GM21825 (cell line): ENCODE measurements around the gene CTAG1B.
"Not testable (repeated sequence)": the region's sequence is repeated elsewhere in the genome, so short reads cannot be mapped to it uniquely, and the experiment has no call there.

Experiments
- ATAC-seq: cut with Tn5 transposase; IDR thresholded peaks from one replicate; pipeline ENCODE4 v1.9.1; 2021; ENCODE audit warnings: mild to moderate bottlenecking, moderate library complexity; ENCODE audit not compliant: unreplicated experiment

Gene CTAG1B

DNA sequence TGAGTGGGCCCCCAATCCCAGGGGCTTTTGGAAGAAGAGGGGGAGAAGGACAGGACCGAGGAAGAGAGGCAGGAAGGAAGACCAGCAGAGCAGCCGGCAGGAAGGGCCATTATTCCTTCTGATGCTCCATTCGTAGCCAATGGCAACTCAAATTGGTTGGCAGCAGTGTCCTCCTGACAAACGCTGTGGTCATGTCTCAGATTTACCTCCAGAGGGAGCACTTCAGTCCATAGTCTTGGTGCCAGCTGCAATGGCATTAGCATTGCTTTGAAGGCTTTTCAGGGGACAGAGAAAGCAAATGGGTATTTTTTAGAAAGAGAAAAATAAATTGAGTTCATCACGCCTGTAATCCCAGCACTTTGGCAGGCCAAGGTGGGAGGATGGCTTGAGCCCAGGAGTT is 9.9 kb upstream of the CTAG1B start:
- not testable (repeated sequence) for ATAC-seq

DNA sequence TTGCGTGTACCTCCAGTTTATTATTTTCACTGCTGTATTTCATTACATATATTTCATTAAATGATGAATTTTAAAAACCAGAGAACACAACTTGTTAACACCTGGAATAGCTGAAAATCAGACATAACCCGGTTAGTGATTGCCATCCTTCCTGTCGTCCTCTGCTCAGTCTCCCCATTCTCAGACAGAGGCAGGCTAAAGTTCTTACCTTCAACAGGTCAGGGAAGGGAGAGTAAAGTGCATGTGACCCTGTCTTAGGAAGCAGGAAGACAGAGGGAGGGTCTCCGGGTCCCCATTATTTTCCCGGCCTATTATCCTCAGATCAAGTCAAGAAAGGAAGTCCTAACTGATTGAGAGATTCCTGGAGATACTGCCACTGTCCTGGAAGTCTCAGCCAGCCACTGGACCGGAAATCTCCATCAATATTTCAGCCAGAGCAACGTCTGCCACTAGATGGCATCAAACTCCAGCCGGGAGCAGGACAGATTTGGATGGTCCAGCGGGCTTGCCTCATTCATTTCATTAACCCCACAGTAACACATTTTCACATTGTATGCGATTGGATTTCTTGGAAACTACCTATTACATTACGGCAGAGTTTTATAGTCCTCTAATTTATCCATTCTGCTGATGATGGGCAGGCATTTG is 1.8 kb upstream of the CTAG1B start:
- not testable (repeated sequence) for ATAC-seq

DNA sequence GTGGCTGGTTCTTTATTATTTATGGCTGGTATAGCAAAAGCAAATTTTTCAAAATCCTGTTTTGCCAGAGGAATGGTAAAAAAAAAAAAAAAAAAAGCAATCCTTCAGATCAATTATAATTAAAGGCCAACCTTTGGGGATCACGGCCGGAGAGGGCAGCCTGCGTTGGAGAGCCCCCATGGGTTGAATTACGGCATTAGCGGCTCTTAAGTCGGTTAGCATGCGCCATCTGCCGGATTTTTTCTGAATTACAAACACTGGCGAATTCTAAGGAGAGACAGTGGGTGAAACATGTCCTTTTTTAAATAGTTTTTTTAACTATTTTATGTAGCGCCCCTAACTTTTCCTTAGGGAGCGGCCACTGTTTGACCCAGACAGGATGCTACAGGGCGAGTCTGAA is 5.5 kb downstream of the CTAG1B start:
- ATAC-seq: not testable (repeated sequence)

DNA sequence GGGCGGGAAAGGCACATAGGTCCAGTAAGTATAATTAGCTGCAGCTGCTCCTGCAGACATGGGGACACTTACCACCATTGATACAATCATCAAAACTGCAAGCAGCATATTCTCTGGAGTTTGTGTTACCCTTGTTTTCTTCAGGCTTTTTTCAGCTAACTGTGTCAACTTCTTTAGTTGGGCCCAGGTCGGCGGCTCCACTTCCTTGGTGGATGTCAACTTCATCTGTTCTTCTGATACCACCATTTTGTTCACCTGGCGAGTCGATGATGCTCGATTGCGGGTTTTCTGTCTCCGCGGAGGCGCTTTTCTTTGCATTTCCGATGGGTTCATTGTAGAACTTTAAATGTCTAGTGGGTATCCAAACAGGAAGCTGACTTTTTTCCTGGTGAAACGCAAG is 7.9 kb downstream of the CTAG1B start:
- not testable (repeated sequence) for ATAC-seq

DNA sequence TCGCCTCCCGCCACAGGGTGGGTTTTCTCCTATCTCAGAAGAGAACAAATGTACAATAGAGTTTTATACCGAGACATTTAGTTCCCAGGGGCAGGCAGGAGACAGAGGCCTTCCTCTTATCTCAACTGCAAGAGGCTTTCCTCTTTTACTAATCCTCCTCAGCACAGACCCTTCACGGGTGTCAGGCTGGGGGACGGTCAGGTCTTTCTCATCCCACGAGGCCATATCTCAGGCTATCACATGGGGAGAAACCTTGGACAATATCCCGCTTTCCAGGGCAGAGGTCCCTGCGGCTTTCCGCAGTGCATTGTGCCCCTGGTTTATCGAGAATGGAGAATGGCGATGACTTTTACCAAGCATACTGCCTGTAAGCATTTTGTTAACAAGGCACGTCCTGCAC is 10.3 kb downstream of the CTAG1B start:
- ATAC-seq: not testable (repeated sequence)

DNA sequence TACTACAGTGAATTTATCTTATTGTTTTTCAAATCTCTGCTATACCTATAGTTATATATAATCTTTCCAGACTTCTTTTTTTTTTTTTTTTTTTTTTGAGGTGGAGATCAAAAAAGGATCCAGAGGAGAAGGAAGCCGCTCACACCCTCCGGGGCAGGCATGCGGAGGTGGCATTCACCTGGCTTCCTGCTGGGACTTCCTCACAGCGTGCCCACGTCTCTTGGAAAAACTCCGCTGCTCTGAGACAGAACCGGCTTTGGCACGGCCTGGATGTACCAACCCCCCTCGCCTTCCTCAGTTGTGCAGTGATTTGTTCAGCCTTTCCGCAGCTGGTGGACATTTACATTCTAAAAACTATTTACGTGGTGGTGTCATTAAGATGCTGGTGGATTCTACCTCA is 11.1 kb downstream of the CTAG1B start:
- not testable (repeated sequence) for ATAC-seq

DNA sequence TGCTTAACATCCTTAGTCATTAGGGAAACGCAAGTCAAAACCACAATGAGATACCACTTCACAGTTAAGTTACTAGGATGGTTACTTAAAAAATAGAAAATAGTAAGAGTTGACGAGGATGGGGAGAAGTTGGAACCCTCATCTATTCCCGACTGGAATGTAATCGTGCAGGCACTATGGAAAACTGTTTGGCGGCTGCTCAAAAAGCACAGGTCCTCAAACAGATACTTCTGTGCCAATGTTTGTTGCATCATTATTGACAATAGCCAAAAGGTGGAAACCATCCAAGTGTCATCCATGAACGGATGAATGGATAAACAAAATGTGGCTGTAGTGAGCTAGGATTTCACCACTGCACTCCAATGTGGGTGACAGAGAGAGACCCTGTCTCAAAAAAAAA is 11.7 kb downstream of the CTAG1B start:
- no peak for ATAC-seq

DNA sequence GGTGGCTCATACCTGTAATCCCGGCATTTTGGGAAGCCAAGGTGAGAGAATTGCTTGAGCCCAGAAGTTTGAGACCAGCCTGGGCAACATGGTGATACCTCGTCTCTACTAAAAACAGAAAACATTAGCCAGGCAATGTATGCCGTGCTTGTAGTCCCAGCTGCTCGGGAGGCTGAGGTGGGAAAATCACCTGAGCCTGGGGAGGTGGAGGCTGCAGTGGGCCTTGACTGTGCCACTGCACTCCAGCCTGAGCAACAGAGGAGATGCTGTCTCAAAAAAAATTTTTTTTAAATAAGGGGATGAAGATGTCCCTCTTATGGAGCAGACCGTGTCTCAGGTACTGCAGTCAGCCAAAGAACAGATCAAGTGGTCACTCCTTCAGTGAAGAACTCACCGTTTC is 13.5 kb downstream of the CTAG1B start:
- no peak for ATAC-seq

DNA sequence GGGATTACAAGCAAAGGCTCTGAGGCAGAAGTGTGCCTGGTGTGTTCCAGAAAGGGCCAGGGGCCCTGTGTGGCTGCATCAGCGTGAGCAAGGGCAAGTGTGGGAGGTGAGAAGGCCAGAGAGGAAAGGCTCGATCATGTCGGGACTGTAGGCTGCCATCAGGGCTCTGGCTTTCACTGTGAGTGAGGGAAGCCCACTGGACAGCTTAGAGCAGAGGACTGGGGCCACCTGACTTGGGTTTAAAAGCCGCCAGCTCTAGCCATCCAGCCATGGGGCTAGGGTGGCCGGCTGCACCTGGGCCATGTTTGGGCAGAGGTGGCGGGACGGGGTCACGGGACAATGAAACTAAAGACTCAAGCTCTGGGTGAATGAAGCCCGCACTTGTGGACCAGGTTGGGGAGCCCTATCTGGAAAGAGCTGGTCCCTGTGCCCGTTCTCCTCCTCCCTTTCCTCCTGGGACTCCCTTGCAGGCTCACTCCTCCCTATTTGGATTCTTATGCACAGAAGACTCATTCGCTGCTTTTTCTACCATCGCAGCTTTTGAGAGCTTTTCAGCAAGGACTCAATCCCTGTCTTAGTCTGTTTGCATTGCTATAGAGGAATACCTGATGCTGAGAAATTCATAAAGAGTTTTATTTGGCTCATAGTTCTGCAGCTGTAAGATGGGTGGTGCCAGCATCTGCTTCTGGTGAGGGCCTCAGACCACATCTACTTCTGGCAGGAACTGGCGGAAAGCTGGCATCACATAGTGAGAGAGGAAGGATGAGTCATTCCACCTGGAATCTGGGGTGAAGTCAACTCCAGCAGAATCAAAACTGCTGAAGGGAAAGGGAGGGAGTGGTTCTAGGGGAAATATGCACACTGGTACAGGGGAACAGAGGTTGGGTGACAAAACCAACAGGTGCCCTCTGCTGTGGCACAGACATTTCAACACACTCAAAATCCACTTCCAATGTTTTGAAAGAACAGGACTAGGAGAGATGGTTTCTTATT is 15.3 kb downstream of the CTAG1B start:
- ATAC-seq: no peak

DNA sequence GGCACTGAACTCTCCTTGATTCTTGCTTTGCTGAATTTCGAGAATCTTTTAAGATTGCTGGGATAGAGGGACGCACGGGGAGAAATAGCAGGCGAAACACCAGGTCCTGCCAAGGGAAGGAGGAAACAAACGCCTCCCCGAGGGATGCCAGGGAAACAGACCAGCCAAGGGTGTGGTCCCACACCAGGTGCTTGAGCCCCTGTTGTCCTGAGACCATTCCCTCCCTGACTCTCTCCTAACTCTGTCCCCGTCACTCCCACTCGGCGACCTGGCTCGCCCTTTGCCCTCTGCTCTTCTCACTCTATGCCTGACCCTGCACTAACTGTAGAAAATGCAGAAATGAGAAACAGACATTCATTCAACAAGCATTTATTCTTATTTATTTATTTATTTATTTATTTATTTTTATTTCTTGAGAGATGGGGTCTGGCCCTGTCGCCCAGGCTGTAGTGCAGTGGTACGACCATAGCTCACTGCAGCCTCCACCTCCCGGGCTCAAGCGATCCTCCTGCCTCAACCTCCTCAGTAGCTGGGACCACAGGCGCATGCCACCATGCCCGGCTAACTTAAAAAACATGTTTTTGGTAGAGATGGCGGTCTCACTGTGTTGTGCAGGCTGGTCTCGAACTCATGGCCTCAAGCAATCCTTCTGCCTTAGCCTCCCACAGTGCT is 16.2 kb downstream of the CTAG1B start:
- ATAC-seq: no peak

DNA sequence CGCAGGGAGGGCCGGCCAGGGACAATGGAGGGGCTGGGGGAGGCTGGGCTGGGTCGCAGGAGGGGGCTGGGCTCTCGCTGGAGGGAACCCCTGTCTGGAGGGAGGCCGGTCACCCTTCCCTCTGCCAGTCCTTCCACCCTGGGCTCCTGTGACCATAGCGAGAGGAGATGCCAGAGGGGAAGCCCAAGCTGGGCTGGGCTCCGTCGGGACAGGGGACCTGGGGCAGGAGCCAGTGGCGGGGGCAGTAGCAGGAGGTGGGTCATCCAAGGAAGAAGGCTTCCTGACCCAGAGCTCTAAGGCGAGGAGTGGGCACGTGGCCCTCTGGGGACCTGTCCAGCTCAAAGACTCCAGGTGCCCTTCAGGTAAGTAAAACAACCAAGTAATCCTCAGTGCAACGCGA is 16.9 kb downstream of the CTAG1B start:
- ATAC-seq: no peak

DNA sequence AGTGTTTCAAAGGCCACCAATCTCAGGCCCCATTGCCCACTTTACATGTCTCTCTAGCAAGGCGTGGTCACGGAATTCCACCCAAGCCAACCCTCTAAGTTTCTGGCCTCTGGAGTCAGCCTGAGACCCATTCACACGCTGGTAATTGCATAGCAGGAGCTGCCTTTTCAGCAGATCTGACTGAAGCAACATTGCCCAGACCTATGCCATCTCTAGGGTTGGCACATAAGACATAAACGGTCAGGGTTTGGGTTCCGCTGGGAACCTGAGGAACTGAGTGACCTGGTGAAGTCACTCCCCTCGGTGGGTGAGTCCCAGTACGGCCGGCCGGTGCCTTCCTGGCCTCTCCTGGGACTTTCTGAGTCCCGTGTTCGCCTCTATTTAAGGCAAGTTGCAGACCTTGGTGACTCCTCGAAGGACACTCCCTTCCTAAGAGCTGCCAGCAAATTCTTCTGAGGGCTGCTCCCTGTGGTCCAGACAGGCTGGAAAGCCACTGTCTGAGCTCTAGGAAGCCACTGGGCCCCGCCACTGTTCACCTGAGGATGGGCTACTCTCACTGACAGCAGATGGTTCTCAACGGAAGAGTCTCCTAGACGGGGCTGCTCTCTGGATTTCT is 18.2 kb downstream of the CTAG1B start:
- ATAC-seq: no peak

DNA sequence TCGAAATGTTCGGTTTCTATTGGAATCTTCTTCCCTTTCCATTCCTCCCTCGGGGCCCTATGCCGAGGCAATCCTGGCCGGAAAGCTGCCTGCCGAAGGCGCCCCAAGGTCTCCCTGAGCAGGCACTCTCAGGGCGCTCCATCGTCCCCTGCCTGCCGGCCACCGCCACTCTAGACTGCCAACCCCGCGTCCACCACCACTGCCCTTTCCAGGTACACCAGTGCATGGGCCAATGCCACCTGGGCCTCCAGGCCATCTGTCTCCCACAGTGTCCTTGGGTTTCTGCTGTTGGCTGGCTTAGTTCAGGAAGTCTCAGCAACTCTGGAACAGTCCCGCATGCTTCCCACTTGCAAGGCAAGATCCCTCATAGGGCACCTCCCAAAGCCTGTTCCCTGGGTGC is 19.6 kb downstream of the CTAG1B start:
- no peak for ATAC-seq

DNA sequence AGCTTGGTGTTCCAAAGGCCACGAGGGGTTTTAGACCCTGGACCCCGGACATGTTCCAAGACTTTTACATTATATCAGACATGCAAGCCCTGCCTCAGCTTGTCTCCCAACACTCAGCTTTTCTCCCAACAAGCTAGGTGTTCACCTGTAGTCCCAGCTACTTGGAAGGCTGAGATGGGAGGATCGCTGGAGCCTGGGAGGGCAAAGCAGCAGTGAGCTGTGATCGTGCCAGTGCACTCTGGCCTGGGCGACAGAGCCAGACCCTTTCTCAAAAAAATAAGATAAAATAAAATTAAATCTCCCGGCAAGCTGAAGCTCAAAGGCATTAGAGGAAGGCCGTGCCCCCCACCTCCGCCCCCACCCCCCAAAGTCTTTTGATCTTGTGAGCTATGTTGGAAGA is 20.4 kb downstream of the CTAG1B start:
- ATAC-seq: no peak

DNA sequence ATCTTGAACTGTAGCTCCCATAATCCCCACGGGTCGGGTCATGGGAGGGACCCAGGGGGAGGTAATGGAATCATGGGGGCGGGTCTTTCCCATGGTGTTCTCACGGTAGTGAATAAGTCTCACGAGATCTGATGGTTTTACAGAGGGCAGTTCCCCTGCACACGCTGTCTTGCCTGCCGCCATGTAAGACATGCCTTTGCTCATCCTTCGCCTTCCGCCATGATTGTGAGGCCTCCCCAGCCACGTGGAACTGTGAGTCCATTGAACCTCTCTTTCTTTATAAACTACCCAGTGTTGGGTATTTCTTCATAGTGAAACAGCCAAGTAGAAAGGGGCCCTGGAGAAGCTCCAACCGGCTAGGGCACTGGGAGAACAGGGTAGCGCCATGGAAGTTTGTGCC is 21.9 kb downstream of the CTAG1B start:
- no peak for ATAC-seq

DNA sequence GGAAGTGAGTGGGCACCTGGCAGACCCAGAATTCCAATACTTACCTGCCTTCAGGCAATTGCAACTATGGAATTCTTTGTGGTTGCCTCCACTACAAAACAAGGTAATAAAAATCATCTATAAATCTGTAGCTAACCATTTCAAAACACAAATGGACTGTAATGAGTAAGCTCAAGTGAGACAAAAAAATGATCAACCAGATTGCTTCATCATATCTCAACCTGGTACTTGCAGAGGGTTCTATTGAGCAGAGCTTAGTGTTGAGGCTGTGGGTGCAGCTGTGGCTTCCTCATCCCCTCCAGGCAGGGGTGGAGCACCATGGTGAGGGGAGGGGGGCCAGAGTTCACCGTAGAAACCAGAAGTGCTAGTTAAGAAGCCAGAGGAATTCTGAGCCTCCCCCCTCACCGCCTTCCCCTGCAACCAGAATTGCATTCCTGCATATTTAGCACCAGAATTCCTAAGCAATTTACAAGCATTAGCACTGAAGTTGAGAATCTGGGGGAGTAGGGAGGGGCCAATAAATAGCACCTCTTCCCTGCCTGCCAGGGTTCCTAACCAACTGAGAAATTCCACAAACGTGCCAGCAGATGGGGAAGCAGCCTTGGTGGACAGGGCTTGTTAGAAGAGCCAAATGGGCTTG is 22.7 kb downstream of the CTAG1B start:
- no peak for ATAC-seq

DNA sequence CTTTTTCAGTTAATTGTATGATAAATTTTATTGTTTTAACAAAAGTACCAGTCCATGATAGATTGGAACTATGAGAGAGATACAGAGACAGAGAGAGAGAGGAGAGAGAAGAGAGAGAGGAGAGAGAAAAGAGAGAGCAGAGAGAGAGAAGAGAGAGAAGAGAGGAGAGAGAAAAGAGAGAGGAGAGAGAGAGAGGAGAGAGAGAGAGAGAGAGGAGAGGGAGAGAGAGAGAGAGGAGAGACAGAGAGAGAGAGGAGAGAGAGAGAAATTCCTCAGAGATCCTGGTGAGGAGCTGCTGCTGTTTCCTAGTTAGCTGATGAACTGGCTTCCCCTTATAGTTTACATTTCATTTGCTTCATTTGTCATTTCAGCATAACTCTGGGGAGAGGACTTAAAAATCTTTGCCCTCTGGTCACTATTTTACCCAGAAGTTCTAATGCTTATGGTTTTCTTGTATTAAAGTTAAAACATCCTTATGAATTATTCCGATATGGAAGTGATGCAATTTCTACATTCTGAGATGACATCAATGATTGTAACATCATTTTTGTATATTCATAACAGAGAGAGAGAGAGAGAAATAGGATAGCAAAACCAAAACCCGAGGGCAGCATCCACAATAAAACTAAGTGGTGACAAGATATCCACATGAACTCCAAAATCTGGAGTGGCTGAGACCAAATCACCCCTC is 23.4 kb downstream of the CTAG1B start:
- ATAC-seq: no peak

DNA sequence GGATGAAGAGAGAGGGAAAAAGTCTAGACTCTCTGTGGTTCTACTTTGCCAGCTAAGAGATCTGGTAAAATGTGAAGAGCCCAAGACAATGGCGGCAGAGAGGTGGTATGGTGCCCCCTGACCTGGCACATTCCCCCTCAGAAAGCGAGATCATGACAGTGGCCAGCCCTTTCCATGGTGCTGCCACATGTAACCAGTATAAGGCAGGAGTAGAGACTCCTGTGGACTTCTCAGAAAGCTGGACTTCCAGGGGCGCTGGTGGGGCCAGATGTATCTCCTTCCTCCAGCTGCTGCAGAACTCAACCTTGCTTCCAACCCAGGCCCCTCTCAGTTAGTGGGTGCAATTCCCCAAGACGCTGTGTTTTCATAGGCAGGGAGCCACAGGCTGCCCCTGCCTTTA is 24.6 kb downstream of the CTAG1B start:
- ATAC-seq: no peak

DNA sequence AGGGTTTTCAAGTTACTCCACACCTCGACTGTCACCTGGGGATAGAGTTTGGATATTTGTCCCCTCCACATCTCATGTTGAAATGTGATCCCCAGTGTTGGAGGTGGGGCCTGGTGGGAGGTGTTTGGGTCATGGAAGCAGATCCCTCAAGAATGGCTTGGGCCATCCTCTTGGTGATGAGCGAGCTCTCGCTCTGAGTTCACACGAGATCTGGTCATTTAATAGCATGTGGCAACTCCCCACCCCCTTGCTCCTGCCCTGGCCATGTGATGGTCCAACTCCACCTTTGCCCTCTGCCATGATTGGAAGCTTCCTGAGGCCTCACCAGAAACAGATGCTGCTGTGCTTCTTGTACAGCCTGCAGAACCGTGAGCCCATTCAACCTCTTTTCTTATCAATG is 25.9 kb downstream of the CTAG1B start:
- no peak for ATAC-seq

DNA sequence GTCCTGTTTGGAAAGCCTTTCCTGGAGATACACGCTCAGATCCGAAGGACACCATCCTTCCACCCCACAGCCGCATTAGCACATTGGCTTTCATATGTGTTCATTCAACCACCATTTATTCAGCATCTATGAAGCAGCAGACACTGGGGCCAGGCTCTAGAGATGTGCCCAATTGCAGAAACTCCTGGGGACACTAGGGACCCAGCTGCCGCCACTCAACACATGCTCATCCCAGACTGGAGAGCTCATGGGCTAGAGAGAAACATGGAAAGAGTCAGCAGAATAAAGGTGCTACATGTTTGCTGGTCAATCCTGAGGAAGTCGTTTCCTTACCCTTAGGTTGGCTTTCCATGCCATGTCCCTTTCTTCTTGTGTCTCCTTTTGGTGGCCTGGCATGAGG is 26.6 kb downstream of the CTAG1B start:
- no peak for ATAC-seq
